Measurements from ENCODE around the gene PRKAR1A.
"Not testable (repeated sequence)": the region's sequence is repeated elsewhere in the genome, so short reads cannot be mapped to it uniquely, and the experiment has no call there.

PRKAR1A gene

GRCh38 chr17:68579194-68579927 is 67.1 kb downstream of the PRKAR1A start:
- DNase-seq (ENCODE audit: low read depth in 2 of 2), result no peak

GRCh38 chr17:68580236-68580770 is 68.1 kb downstream of the PRKAR1A start:
- no peak for DNase-seq (ENCODE audit: low read depth in 2 of 2)

- DNase-seq (ENCODE audit: low read depth in 2 of 2), result no peak
Observed at GRCh38 chr17:68581863-68582645, 69.8 kb downstream of the PRKAR1A start.

GRCh38 chr17:68582867-68583266 is 70.6 kb downstream of the PRKAR1A start:
- DNase-seq (ENCODE audit: low read depth in 2 of 2), result not testable (repeated sequence)

GRCh38 chr17:68584581-68585303 is 72.5 kb downstream of the PRKAR1A start:
- DNase-seq (ENCODE audit: low read depth in 2 of 2), result no peak

GRCh38 chr17:68585643-68586042 is 73.4 kb downstream of the PRKAR1A start:
- DNase-seq (ENCODE audit: low read depth in 2 of 2), result no peak

GRCh38 chr17:68587026-68587425 is 74.8 kb downstream of the PRKAR1A start:
- DNase-seq (ENCODE audit: low read depth in 2 of 2), result no peak

GRCh38 chr17:68587847-68588246 is 75.6 kb downstream of the PRKAR1A start:
- no peak for DNase-seq (ENCODE audit: low read depth in 2 of 2)

- no peak for DNase-seq (ENCODE audit: low read depth in 2 of 2)
Observed at GRCh38 chr17:68588362-68588761, 76.1 kb downstream of the PRKAR1A start.

- DNase-seq (ENCODE audit: low read depth in 2 of 2), result no peak
Observed at GRCh38 chr17:68589086-68589485, 76.9 kb downstream of the PRKAR1A start.

- DNase-seq (ENCODE audit: low read depth in 2 of 2), result no peak
Observed at GRCh38 chr17:68591583-68591982, 79.4 kb downstream of the PRKAR1A start.

- DNase-seq (ENCODE audit: low read depth in 2 of 2), result no peak
Observed at GRCh38 chr17:68592009-68592408, 79.8 kb downstream of the PRKAR1A start.

GRCh38 chr17:68592682-68593641 is 80.7 kb downstream of the PRKAR1A start:
- no peak for DNase-seq (ENCODE audit: low read depth in 2 of 2)

GRCh38 chr17:68594552-68594951 is 82.3 kb downstream of the PRKAR1A start:
- no peak for DNase-seq (ENCODE audit: low read depth in 2 of 2)

GRCh38 chr17:68595496-68595895 is 83.3 kb downstream of the PRKAR1A start:
- no peak for DNase-seq (ENCODE audit: low read depth in 2 of 2)

GRCh38 chr17:68595986-68596385 is 83.8 kb downstream of the PRKAR1A start:
- no peak for DNase-seq (ENCODE audit: low read depth in 2 of 2)

- DNase-seq (ENCODE audit: low read depth in 2 of 2), result no peak
Observed at GRCh38 chr17:68596411-68596945, 84.2 kb downstream of the PRKAR1A start.

GRCh38 chr17:68598074-68598473 is 85.8 kb downstream of the PRKAR1A start:
- DNase-seq (ENCODE audit: low read depth in 2 of 2), result no peak

GRCh38 chr17:68598545-68598961 is 86.3 kb downstream of the PRKAR1A start:
- DNase-seq (ENCODE audit: low read depth in 2 of 2), result no peak

GRCh38 chr17:68599091-68599490 is 86.9 kb downstream of the PRKAR1A start:
- DNase-seq (ENCODE audit: low read depth in 2 of 2), result no peak

Data from stimulated activated CD4-positive, alpha-beta T cell treated with anti-CD3 and anti-CD28 coated beads, Interleukin-1b, Interleukin-23, amount 100 ng/mL, for 4 hours (primary cell).